Dedifferentiated amniotic fluid mesenchymal stem cell (primary cell): Measurements from ENCODE around the gene CREB3L1.
A peak's percentile ranks its signal among the peaks of the same experiment; 100 is the strongest.

Experiments
- DNase-seq: peaks from one replicate; pipeline ENCODE4 v3.0.0-alpha.2; 2016; ENCODE audit errors: extremely low spot score

Gene CREB3L1

GRCh38 chr11:46327829-46328228 lies 50.4 kb downstream of the CREB3L1 start:
- no peak for DNase-seq

- DNase-seq, result no peak
Measured at GRCh38 chr11:46330154-46330553, 52.7 kb downstream of the CREB3L1 start.

- DNase-seq, result no peak
Measured at GRCh38 chr11:46330563-46331281, 53.3 kb downstream of the CREB3L1 start.

- no peak for DNase-seq
Measured at GRCh38 chr11:46331282-46331984, 54.0 kb downstream of the CREB3L1 start.

GRCh38 chr11:46332093-46332567 lies 54.7 kb downstream of the CREB3L1 start:
- no peak for DNase-seq

GRCh38 chr11:46332568-46333393 lies 55.3 kb downstream of the CREB3L1 start:
- DNase-seq, result no peak

GRCh38 chr11:46333394-46333947 lies 56.0 kb downstream of the CREB3L1 start:
- DNase-seq, result no peak

- no peak for DNase-seq
Measured at GRCh38 chr11:46334211-46334610, 56.7 kb downstream of the CREB3L1 start.

- no peak for DNase-seq
Measured at GRCh38 chr11:46335271-46335670, 57.8 kb downstream of the CREB3L1 start.

GRCh38 chr11:46335890-46336562 lies 58.6 kb downstream of the CREB3L1 start:
- DNase-seq, result no peak

GRCh38 chr11:46336563-46337180 lies 59.2 kb downstream of the CREB3L1 start:
- DNase-seq, result no peak

GRCh38 chr11:46337626-46338345 lies 60.3 kb downstream of the CREB3L1 start:
- no peak for DNase-seq

- DNase-seq, result no peak
Measured at GRCh38 chr11:46338636-46338987, 61.1 kb downstream of the CREB3L1 start.

GRCh38 chr11:46338988-46339666 lies 61.7 kb downstream of the CREB3L1 start:
- peak; percentile 44 for DNase-seq

GRCh38 chr11:46339816-46340215 lies 62.4 kb downstream of the CREB3L1 start:
- no peak for DNase-seq

GRCh38 chr11:46341454-46341853 lies 64.0 kb downstream of the CREB3L1 start:
- no peak for DNase-seq

GRCh38 chr11:46342239-46342638 lies 64.8 kb downstream of the CREB3L1 start:
- no peak for DNase-seq

- no peak for DNase-seq
Measured at GRCh38 chr11:46343520-46343919, 66.1 kb downstream of the CREB3L1 start.

- no peak for DNase-seq
Measured at GRCh38 chr11:46345131-46345597, 67.7 kb downstream of the CREB3L1 start.
